NCI-H2107 (cell line): ENCODE results near the gene KCNE4.
"Not testable (repeated sequence)": the region's sequence is repeated elsewhere in the genome, so short reads cannot be mapped to it uniquely, and the experiment has no call there.

Experiments
- DNase-seq: peaks from one replicate; lab custom pipeline; 2025; lab: John Stamatoyannopoulos, UW

Gene KCNE4

GRCh38 chr2:223058952-223059716 is 7.1 kb downstream of the KCNE4 start:
- no peak for DNase-seq

GRCh38 chr2:223060201-223060825 is 8.3 kb downstream of the KCNE4 start:
- no peak for DNase-seq

GRCh38 chr2:223062396-223062795 is 10.4 kb downstream of the KCNE4 start:
- DNase-seq: no peak

GRCh38 chr2:223065107-223065506 is 13.1 kb downstream of the KCNE4 start:
- DNase-seq: no peak

GRCh38 chr2:223066721-223067120 is 14.7 kb downstream of the KCNE4 start:
- DNase-seq: no peak

- no peak for DNase-seq
Observed at GRCh38 chr2:223068071-223068470, 16.1 kb downstream of the KCNE4 start.

- DNase-seq: no peak
Observed at GRCh38 chr2:223069465-223069864, 17.5 kb downstream of the KCNE4 start.

GRCh38 chr2:223069988-223070387 is 18.0 kb downstream of the KCNE4 start:
- no peak for DNase-seq

- DNase-seq: no peak
Observed at GRCh38 chr2:223071139-223071538, 19.1 kb downstream of the KCNE4 start.

- DNase-seq: no peak
Observed at GRCh38 chr2:223072826-223073225, 20.8 kb downstream of the KCNE4 start.

GRCh38 chr2:223075301-223076270 is 23.6 kb downstream of the KCNE4 start:
- no peak for DNase-seq

- no peak for DNase-seq
Observed at GRCh38 chr2:223076573-223076972, 24.6 kb downstream of the KCNE4 start.

- no peak for DNase-seq
Observed at GRCh38 chr2:223078482-223078881, 26.5 kb downstream of the KCNE4 start.

GRCh38 chr2:223079378-223079777 is 27.4 kb downstream of the KCNE4 start:
- no peak for DNase-seq

GRCh38 chr2:223079925-223080324 is 27.9 kb downstream of the KCNE4 start:
- no peak for DNase-seq

- not testable (repeated sequence) for DNase-seq
Observed at GRCh38 chr2:223080790-223081360, 28.9 kb downstream of the KCNE4 start.

- no peak for DNase-seq
Observed at GRCh38 chr2:223081789-223082188, 29.8 kb downstream of the KCNE4 start.

GRCh38 chr2:223082706-223083105 is 30.7 kb downstream of the KCNE4 start:
- DNase-seq: no peak

GRCh38 chr2:223083402-223084070 is 31.5 kb downstream of the KCNE4 start:
- DNase-seq: no peak

- DNase-seq: no peak
Observed at GRCh38 chr2:223084873-223085272, 32.9 kb downstream of the KCNE4 start.

GRCh38 chr2:223086370-223086981 is 34.5 kb downstream of the KCNE4 start:
- no peak for DNase-seq
